GM21447 (cell line): ENCODE measurements around the gene GJA3.
"Not testable (repeated sequence)": the region's sequence is repeated elsewhere in the genome, so short reads cannot be mapped to it uniquely, and the experiment has no call there.

ENCODE experiments used
- ATAC-seq: cut with Tn5 transposase; IDR thresholded peaks from one replicate; pipeline ENCODE4 v1.9.1; 2021; ENCODE audit not compliant: unreplicated experiment

GJA3 gene

GRCh38 chr13:20182231-20182846 lies 21.5 kb upstream of the GJA3 start:
- ATAC-seq, result peak; percentile 80

GRCh38 chr13:20181188-20181587 lies 20.3 kb upstream of the GJA3 start:
- no peak for ATAC-seq

GRCh38 chr13:20178156-20178555 lies 17.3 kb upstream of the GJA3 start:
- ATAC-seq, result no peak

GRCh38 chr13:20177049-20177831 lies 16.4 kb upstream of the GJA3 start:
- ATAC-seq, result no peak

GRCh38 chr13:20175907-20176652 lies 15.2 kb upstream of the GJA3 start:
- no peak for ATAC-seq

GRCh38 chr13:20175406-20175794 lies 14.5 kb upstream of the GJA3 start:
- no peak for ATAC-seq

- ATAC-seq, result peak; percentile 74
Observed at GRCh38 chr13:20174656-20175405, 14.0 kb upstream of the GJA3 start.

GRCh38 chr13:20173116-20173746 lies 12.4 kb upstream of the GJA3 start:
- ATAC-seq, result no peak

GRCh38 chr13:20171364-20171763 lies 10.5 kb upstream of the GJA3 start:
- no peak for ATAC-seq

GRCh38 chr13:20170921-20171320 lies 10.1 kb upstream of the GJA3 start:
- no peak for ATAC-seq

- ATAC-seq, result no peak
Observed at GRCh38 chr13:20168396-20168795, 7.5 kb upstream of the GJA3 start.

GRCh38 chr13:20165417-20166257 lies 4.8 kb upstream of the GJA3 start:
- no peak for ATAC-seq

GRCh38 chr13:20161951-20162300 lies 1.1 kb upstream of the GJA3 start:
- no peak for ATAC-seq

GRCh38 chr13:20161275-20161950 lies 561 bp upstream of the GJA3 start:
- peak; percentile 47 for ATAC-seq

- ATAC-seq, result no peak
Observed at GRCh38 chr13:20159646-20160305, 1.1 kb downstream of the GJA3 start.

- no peak for ATAC-seq
Observed at GRCh38 chr13:20157151-20157796, 3.6 kb downstream of the GJA3 start.

- no peak for ATAC-seq
Observed at GRCh38 chr13:20156702-20157101, 4.2 kb downstream of the GJA3 start.

- ATAC-seq, result not testable (repeated sequence)
Observed at GRCh38 chr13:20153290-20153689, 7.6 kb downstream of the GJA3 start.
